Lung (tissue), 12 donors: ENCODE data around the gene PRR5L. TPM values are rescaled to one million over a fixed set of nuclear protein-coding genes. Genes with fewer than 3 reads are reported as not detected.

ENCODE experiments used
- ATAC-seq: fragments of 200-7000 bp; cut with Tn5 transposase; one replicate; pipeline ENCODE4 v1.9.1; 2020; ENCODE audit warnings: moderate number of reproducible peaks; ENCODE audit not compliant: insufficient read depth, low FRiP score
- DNase-seq, 3 donors: peaks; one replicate each; pipeline ENCODE4 v3.0.0-alpha.2; 2013 to 2017
- H3K27ac ChIP-seq, 2 donors: one replicate each; pipeline ENCODE4 v1.5.1; 2013; ENCODE audit warnings: mild to moderate bottlenecking in 2 of 2, moderate library complexity in 2 of 2, control low read depth in 1 of 2, inconsistent platforms in 1 of 2, low read depth in 1 of 2, low read length in 1 of 2
- H3K27me3 ChIP-seq, 3 donors: one replicate each; pipeline ENCODE4 v1.5.1; 2013; ENCODE audit warnings: low read length in 2 of 3; ENCODE audit not compliant: control insufficient read depth in 3 of 3, insufficient read depth in 3 of 3
- H3K36me3 ChIP-seq, 4 donors: one replicate each; pipeline ENCODE4 v1.5.1; 2013; ENCODE audit warnings: low read length in 4 of 4, mild to moderate bottlenecking in 1 of 4, moderate library complexity in 1 of 4; ENCODE audit not compliant: control insufficient read depth in 4 of 4, insufficient read depth in 4 of 4
- H3K4me1 ChIP-seq, 5 donors: one replicate each; pipeline ENCODE4 v1.5.1; 2013; ENCODE audit warnings: low read length in 5 of 5, mild to moderate bottlenecking in 2 of 5, moderate library complexity in 1 of 5; ENCODE audit not compliant: control insufficient read depth in 5 of 5, insufficient read depth in 5 of 5
- H3K4me3 ChIP-seq: one replicate; pipeline ENCODE4 v1.5.1; 2013; ENCODE audit warnings: mild to moderate bottlenecking, control low read depth, moderate library complexity
- H3K9ac ChIP-seq, 2 donors: one replicate each; pipeline ENCODE4 v1.5.1; 2013; ENCODE audit warnings: low read length in 2 of 2, control low read depth in 1 of 2; ENCODE audit not compliant: insufficient read depth in 1 of 2
- H3K9me3 ChIP-seq, 4 donors: one replicate each; pipeline ENCODE4 v1.5.1; 2013; ENCODE audit warnings: low read length in 3 of 4, mild to moderate bottlenecking in 1 of 4, moderate library complexity in 1 of 4; ENCODE audit not compliant: control insufficient read depth in 4 of 4, insufficient read depth in 3 of 4
- CTCF ChIP-seq: IDR thresholded peaks from 2 replicates; pipeline ENCODE4 v1.5.1; 2012; ENCODE audit warnings: mild to moderate bottlenecking; ENCODE audit errors: control extremely low read depth, extremely low read depth
- WGBS, 2 donors: extraction: QIAGEN DNeasy Blood & Tissue Kit; methylation state at CpG; one replicate each; pipeline ENCODE4 v1.1.7; 2013; 5-methylcytosine and 5-hydroxymethylcytosine counted together
- polyA plus RNA-seq, 2 donors: library from polyadenylated mRNA; stranded (reverse); fragments of 200-250 nt; gene quantifications; one replicate each; pipeline ENCODE4 v1.2.1, GENCODE V29; 2013
- total RNA-seq, 2 donors: library from RNA; depleted of rRNA in 1 of 2; stranded (reverse); fragments of >200 nt in 1 of 2; gene quantifications; one replicate each; pipeline ENCODE4 v1.2.1, GENCODE V29; 2014 to 2021
- donor health status: control.
- donor health status: control.
- donor health status: Bipolar disorder and iron deficiency.
- donor health status: healthy.
- donor health status: DM: yes; HTN: yes; CAD: no.

Gene PRR5L
- total and polyA plus RNA-seq, 4 donors, result 6.3 to 27.5 (median 9.0) TPM

- WGBS, 2 donors, result 39 to 68% methylated on average over 1 of the region's 1 CpG
- Histone ChIP-seq H3K4me3 (no peak overlapping the region), H3K9me3 (no peaks in the 10 kb centered on the region), H3K4me1 (peaks cover 0 to 10% (median 7%) of the 10 kb centered on the region in 5 donors), H3K27ac (no peak overlapping the region), H3K9ac (no peak overlapping the region), H3K27me3 (no peaks in the 10 kb centered on the region), H3K36me3 (no peaks in the 10 kb centered on the region)
- ATAC-seq, result peak; percentile 29
- TF ChIP-seq CTCF, result no peak
- DNase-seq, result peak in 1 of 3 donors; percentile 25
Measured at GRCh38 chr11:36304351-36304750, 8.3 kb downstream of the PRR5L start.

DNA sequence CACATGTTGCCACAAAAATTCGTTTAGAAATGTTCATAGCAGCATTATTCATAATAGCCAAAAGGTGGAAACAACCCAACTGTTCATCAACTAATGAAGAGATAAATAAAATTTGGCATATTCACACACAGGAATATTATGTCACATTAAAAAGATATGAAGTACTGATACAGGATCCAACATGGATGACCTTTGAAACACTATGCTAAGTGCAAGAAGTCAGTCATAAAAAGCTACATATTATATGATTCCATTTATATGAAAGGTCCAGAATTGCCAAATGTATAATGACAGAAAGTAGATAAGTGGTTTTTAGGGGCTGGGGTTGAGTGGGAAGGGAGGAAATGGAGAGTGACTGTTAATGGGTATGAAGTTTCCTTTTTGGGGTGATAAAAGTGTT lies 9.0 kb downstream of the PRR5L start:
- no peak for TF ChIP-seq CTCF
- Histone ChIP-seq H3K36me3 (no peaks in the 10 kb centered on the region), H3K9ac (no peak overlapping the region), H3K27ac (no peak overlapping the region), H3K9me3 (no peaks in the 10 kb centered on the region), H3K27me3 (no peaks in the 10 kb centered on the region), H3K4me1 (peaks cover 0 to 10% (median 7%) of the 10 kb centered on the region in 5 donors), H3K4me3 (no peak overlapping the region)
- WGBS, 2 donors, result 47 to 69% methylated on average over 1 of the region's 1 CpG
- no peak for ATAC-seq
- DNase-seq, result no peak

DNA sequence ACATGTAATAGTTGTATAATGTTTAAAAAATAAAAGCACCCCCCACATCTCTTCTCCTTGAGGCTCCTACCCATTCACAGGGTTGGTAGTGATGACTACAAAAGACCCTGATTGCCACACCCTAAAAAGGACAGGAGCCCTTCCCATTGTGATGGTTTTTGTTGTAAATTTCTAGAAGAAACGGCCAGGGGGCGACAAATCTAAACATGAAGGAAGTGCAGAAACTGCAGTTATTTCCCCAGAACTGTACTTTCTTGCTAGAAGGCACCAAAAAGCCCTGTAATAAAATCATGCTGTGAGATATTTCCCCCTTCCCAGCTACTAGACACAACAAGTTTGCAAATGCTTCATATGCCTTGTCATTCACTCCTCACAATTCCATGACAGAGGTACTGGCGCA lies 10.8 kb downstream of the PRR5L start:
- peak; percentile 13 for TF ChIP-seq CTCF
- Histone ChIP-seq H3K4me3 (no peak overlapping the region), H3K27me3 (no peaks in the 10 kb centered on the region), H3K4me1 (peaks cover 0 to 5% (median 0%) of the 10 kb centered on the region in 5 donors), H3K27ac (no peak overlapping the region), H3K9ac (no peak overlapping the region), H3K36me3 (no peaks in the 10 kb centered on the region), H3K9me3 (no peaks in the 10 kb centered on the region)
- 42 to 43% methylated on average over 3 of the region's 3 CpGs for WGBS, 2 donors
- peak; percentile 31 to 69 (median 66) for DNase-seq
- no peak for ATAC-seq

GRCh38 chr11:36308577-36308976 lies 12.5 kb downstream of the PRR5L start:
- ATAC-seq, result no peak
- Histone ChIP-seq H3K9ac (no peak overlapping the region), H3K9me3 (no peaks in the 10 kb centered on the region), H3K27ac (no peak overlapping the region), H3K4me3 (no peak overlapping the region), H3K27me3 (no peaks in the 10 kb centered on the region), H3K4me1 (peaks cover 0 to 7% (median 0%) of the 10 kb centered on the region in 5 donors), H3K36me3 (no peaks in the 10 kb centered on the region)
- DNase-seq, result no peak
- WGBS, 2 donors, result 53 to 54% methylated on average over 1 of the region's 1 CpG
- no peak for TF ChIP-seq CTCF
